HK-2 (cell line): ENCODE results near the gene ARHGAP25.
"Not testable (repeated sequence)": the region's sequence is repeated elsewhere in the genome, so short reads cannot be mapped to it uniquely, and the experiment has no call there.

Experiments
- DNase-seq: peaks from one replicate; pipeline ENCODE4 v3.0.0-alpha.2; 2018; ENCODE audit not compliant: unreplicated experiment

The ARHGAP25 gene

DNA sequence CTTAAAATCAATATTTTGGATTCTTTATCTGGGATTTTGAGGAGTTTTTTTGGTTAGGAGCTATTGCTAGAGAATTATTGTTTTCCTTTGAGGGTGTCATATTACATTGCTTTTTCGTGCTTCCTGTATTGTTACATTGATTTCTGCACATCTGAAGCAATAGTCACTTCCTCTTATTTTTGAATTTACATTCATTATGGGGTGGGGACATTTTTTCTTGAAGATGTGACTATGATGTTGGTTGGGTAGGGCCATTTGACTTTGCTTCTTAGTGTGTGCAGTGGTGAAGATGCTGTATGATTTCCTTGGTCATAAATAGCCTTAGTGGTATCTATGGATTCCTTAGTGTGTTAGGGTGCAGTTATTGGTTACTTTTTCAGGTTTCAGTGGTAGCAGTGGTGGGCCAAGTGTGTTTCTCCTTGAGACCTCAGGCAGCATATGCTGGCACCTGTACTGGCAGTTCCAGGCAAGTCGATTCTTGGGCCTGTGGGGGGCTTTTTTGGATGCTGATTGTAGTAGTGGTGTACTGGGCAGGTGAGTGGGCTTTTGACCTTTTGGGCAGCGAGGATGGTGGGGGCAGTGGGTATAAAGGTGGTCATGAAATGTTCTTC lies 61.8 kb downstream of the ARHGAP25 start:
- no peak for DNase-seq

DNA sequence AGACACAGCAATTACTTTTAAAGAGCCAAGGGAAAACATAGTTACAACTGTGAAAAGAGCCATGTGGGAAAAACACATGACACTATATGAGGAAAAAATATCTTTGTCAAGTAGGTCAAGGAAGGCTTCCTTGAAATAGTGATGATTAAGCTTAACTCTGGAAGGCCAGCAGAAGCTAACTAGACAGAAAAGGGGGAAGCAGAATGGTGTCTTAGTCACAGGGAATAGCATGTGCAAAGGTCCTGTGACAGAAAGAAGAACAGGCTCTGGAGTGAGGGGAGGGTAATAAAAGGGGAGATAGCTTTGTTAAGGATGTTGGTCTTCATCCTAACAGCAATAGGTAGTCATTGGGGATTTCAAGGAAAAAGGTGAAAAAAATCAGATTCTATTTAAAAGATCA lies 64.0 kb downstream of the ARHGAP25 start:
- DNase-seq, result no peak

DNA sequence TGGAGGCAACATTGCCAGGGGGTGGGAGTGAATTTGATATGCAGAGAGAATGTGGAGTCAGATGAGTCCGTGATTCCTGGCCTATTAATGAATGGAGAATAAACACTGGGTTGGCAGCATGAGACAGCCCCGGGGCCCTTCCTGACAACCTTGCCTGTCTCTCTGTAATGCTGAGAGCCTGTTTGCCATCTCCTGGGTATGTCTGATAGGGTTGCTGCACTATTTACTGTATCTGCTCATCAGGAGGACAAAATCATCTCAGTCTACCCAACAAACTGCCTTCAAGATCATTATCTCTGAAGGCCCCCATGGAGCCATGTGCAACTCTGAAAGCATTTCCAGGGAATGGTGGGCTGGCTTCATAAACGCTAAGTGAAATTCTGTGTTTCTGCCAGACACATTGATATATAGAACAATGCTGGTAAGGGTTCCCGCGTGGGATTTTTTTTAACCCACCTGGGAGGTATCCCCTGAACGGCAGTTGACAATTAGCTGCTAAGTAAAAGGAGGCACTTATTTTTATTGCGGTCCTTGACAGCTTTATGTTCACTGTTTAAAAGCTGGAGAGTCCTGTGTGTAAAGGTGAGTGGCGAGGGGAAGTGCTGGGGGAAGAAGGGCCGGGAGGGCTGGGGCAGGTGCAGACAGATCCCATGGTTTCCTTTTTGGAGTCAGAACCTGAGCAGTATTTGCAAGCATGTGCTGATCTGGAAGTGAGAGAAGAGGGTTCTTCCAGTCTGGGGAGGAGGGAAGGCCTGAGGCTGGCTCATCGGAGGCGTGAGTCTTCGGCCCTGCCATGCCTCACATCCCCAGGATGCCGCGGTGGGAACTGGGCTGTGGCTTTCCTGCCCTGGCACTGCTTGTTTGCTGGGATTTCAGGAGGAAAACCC lies 64.8 kb downstream of the ARHGAP25 start:
- DNase-seq, result no peak

DNA sequence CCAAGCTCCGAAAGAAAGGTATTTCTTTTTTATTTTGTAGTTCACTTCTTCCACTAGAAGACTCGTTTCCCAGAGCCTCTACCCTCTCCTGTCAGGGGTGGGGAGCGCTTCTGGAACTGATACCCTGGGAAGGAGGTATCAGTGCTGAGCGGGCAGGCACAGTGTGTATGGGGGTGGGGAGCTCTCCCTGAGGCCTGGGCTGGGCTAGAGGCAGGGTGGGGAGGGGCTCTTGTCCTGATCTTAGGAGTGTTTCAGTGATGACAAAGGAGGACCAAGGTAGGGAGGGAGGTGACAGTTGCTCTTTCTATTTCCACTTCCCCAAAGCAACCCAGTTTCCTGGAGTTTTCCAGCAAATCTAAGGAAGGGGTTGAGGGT lies 65.4 kb downstream of the ARHGAP25 start:
- DNase-seq, result no peak

DNA sequence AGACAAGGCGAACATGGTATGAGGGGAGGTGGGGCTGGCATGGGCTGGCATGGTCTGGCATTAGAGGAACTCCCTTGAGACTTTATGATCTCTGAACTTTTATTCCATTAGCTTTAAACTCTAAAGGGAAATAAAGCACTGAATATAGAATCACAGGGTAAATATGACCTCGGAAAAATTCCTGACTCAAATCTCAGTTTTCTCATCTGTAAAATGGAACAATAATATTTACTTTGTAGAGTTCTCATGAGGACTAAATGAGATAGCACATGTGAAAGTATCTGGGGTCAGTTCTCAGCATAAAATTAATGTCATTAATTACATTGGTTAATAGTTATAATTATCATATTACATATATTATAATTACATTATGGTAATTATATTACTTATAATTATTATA lies 65.9 kb downstream of the ARHGAP25 start:
- no peak for DNase-seq

DNA sequence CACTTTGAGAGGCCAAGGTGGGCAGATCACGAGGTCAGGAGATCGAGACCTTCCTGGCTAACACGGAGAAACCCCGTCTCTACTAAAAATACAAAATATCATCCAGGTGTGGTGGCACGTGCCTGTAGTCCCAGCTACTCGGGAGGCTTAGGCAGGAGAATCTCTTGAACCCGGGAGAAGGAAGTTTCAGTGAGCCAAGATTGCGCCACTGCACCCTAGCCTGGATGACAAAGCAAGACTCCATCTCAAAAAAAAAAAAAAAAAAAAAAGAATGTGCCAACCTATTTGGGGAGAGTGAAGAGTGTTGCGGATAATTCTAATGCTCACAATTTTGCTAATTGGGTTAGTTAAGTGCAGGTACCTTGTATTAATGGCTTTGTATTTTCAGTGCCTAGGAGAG lies 67.5 kb downstream of the ARHGAP25 start:
- not testable (repeated sequence) for DNase-seq

DNA sequence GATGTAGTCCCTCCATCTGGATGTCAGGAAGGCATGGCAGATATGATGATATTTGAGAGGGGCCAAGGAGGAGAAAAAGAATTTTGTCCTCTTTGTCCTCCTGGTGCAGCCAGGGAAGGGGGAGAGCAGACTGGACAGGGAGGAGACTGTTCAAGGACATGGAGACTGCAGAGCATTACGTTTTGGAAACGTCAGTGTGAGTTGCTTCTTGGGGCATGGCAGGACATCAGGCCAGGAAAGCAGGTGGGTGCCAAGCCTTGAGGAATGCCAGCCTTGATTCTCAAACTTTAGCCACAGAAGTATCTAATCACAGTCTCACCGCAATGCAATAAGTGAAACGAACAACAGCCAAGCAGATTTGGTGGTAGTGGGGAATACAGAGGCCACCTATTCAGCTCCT lies 70.4 kb downstream of the ARHGAP25 start:
- no peak for DNase-seq

DNA sequence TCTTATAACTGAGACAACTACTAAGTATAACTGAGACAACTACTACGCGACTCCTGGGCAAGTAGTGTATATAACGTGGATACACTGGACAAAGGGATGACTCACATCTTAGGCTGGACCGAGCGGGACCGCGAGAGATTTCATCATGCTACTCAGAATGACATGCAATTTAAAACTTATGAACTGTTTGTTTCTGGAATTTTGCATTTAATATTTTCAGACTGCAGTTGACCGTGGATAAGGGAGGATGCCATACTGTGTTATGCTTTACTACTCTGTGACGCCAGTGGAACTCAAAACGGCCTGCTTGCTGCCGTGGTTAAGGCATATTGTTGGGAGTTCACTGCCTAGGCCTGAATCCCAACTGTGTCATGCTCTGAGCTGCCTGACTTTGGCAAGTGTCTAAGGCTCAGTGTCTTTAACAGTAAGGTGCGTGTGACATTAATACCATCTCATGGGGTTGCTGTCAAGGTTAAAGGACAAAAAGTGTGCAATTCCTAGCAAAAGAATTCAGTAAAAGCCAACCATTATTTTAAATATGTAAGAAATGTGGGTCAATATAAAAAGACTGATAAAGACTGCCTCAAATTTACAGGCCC lies 72.0 kb downstream of the ARHGAP25 start:
- DNase-seq, result no peak

DNA sequence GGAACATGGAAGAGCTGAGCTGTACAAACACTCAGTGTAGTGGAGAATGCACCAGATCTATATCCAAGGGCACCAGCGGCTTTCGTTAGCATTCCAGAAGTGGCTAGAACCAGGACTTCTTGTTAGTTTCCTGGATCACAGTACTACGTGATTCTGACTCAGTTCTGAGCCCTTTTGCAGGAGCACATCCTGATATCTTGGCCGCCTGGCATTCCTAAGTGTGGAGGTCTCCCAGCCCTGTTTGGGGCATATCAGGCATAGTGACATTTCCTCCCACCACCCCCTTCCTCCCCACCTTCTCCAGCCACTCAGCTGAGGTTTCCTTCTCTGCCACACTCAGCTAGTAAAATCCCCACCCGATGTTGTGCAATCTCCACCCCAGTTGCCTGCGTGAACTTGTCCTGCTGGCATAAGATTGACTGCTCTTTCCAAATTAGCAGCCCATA lies 73.2 kb downstream of the ARHGAP25 start:
- DNase-seq, result no peak

DNA sequence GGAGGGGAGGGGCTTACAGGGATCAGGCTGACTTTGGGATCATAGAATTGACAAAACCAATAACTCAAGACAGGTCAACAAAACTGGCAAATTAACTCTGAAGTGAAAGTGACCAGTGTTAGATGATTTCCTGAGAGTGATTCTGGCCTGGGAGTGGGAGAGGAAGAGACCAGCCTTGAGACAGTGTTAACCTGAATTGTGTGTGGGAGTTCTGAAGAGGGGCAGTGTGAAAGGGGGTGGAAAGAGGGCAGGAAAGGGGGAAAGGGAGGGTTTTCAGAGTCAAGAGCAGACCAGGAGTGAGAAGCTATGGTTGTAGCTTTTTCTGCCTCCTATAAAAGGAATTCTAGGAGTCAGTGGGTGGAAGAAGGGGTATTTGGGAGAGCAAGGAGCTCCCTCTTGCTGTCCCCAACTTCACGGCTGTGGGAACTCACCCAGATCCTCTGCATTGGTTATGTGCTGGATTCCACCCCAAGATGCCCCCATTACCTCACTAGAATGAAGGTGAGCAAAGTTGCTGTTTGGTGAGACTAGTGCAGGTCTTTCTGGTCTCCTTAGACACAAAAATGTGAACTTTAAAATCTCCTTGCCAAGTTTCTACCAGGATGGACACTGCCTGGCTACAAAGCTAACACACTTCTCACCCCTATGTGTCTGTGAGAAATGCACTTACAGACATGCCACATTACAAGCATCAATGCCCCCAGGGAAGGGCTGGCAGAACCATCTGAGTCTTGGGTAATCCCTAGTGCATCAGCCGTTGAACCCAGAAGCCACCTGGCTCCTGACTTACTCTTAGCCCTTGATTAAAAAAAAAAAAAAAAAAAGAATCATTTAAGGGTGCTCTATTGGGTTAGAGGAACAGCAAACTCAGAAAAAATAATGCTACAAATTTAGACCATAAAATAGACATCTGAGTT lies 75.0 kb downstream of the ARHGAP25 start:
- no peak for DNase-seq

DNA sequence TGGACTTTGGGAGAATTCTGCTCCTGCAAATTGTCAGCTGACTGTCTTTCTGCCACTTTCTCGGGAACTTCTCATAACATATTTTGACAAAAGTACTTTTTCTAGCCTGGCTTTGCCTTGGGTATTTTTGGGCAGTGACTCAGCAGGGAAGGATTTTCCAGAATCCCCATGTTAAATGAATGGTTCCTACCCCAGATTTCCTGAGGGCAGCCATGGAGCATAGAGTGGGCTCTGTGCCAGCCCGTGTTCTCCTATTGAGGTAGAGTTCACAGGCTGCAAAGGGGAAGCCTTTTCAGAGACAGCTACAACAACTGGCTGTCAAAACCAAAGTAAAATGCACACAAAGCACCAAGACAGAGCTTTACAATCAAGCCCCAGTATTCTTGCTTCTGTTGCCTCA lies 76.8 kb downstream of the ARHGAP25 start:
- no peak for DNase-seq

DNA sequence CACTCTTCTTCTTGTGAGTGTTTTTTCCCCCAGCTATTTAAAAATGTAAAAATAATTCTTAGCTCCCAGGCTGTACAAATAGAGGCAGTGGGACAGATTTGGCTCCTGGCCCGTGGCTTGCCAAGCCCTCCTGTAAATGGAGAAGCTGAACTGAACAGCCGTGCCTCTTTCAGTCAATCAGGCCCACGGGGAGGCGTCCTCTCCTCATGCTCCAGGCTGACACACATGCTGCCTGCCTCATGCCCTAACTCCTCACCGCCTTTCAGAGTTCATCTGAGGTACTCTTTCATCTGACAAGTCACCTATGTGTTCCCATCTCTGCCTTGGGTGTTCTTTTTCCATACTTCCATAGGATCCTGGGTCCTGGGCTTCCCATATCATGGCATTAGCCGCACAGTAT lies 77.6 kb downstream of the ARHGAP25 start:
- no peak for DNase-seq

DNA sequence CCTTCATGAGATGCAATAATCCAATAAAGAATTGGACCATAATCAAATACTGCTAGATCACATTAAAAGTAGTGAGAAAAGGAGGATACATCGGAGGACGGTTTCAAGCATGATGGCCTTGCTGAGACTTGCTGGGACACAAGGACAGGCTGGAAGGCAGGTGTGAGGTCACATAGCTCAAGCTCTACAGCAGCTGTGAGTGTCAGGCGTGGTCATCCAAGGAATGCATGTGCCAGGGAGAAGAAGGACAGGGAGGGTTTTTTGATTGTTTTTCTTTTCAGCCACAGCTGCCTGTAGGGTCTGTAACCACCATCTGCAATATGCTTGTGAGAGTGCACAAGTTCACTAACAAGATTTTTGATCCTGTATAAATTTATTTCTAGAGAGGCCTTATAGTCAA lies 79.0 kb downstream of the ARHGAP25 start:
- DNase-seq, result no peak

DNA sequence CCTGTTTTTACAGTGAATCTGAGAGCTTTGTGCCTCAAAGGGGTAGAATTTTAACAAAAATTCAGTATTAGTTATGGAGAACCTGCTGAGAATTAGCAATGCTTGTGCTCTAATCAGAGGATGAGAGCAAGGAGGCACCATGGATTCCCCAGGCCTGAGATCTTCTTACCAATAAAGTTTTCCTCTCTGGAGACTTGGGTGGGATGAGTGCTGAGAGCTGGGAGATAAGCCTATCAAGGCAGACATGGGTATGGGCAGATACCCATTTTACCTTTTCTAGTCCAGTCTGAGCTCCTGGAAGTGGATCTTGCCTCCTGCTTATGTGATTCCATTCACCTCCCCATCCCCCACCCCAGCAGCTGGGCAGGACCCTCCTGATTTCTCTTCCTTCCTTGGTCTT lies 82.7 kb downstream of the ARHGAP25 start:
- DNase-seq, result no peak

DNA sequence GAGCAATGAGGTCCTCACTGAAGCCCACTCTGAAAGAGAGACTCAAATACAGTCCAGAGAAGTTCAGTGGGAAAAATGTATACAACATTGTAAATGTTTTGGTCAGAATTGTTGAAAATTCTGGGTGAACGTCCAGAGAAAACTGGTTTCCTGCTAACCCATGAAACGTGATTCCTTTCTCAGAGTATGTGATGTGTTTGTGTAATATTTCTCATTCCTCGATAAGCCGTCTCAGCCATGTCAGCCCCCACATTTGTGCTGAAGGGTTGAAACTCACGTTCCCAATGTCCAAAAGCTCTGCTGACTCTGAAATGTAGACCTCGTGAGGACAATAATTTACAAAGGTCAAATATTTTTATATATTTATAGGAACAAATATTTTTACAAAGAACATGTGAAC lies 84.9 kb downstream of the ARHGAP25 start:
- DNase-seq, result no peak

DNA sequence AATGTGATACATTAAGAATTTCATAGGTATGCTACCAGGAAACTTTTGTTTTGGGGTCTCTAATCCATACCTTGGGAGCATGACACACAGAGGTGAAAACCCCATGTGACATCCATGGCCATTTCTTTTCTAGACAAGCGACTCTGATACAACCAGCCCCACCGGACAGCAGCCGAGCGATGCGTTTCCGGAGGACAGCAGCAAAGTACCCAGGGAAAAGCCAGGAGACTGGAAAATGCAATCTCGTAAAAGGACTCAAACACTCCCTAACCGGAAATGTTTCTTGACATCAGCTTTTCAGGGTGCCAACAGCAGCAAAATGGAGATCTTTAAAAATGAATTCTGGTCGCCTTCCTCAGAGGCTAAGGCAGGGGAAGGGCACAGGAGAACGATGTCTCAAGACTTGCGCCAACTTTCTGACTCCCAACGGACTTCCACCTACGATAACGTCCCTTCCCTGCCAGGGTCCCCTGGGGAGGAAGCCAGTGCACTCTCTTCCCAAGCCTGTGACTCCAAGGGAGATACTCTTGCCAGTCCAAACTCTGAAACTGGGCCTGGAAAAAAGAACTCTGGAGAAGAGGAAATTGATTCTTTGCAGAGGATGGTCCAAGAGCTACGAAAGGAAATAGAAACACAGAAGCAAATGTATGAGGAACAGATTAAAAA lies 87.7 kb downstream of the ARHGAP25 start:
- DNase-seq, result no peak

DNA sequence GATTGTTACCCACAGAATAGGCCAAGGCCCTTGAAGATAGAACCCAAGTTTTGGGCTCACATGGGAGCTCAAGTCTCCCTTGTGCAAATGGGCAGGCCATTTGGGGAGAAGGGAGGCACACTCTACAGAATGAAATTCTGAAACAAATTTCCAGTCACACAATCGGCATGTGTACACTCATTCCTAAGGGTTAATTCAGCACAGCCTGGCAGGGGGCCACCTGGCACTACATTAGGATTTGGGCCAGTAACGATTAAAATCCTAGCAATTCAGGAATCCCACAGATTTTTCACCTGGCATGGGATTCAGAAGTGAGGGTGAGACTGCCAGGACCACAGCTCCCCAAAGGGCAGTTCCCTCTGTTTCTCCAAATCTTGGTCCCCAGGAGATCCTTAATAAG lies 90.2 kb downstream of the ARHGAP25 start:
- no peak for DNase-seq

DNA sequence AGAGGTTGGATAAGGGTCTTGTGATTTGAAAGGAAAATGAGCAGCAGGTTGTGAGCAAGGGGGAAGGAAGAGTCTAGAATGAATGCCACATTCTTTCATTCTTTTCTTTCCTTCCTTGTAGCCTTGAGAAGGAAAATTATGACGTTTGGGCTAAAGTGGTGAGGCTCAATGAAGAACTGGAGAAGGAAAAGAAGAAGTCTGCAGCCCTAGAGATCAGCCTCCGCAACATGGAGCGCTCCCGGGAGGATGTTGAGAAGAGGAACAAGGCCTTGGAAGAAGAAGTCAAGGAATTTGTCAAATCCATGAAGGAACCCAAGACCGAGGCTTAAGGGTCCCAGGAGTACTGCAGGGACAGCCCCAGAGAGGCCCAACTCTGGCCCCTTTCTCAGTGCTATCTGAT lies 91.3 kb downstream of the ARHGAP25 start:
- no peak for DNase-seq

DNA sequence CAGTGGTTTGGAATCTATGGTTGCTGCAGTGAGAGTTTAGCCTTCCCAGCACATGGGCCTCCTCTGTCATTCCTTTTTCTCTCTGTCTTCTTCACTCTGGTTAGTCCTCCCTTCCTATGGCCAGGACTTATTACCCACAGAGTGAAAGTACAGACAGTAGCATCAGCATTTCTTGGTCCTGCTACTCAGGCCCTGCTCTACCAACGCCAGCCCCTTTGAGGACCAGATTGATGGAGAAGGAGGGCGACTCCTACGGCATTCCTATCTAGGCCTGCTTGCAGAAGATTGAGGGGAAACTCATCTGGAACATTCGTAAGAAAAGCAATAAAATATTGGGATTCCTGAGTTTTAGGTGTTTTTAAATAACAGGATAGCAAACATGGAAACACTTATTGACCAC lies 93.1 kb downstream of the ARHGAP25 start:
- no peak for DNase-seq

DNA sequence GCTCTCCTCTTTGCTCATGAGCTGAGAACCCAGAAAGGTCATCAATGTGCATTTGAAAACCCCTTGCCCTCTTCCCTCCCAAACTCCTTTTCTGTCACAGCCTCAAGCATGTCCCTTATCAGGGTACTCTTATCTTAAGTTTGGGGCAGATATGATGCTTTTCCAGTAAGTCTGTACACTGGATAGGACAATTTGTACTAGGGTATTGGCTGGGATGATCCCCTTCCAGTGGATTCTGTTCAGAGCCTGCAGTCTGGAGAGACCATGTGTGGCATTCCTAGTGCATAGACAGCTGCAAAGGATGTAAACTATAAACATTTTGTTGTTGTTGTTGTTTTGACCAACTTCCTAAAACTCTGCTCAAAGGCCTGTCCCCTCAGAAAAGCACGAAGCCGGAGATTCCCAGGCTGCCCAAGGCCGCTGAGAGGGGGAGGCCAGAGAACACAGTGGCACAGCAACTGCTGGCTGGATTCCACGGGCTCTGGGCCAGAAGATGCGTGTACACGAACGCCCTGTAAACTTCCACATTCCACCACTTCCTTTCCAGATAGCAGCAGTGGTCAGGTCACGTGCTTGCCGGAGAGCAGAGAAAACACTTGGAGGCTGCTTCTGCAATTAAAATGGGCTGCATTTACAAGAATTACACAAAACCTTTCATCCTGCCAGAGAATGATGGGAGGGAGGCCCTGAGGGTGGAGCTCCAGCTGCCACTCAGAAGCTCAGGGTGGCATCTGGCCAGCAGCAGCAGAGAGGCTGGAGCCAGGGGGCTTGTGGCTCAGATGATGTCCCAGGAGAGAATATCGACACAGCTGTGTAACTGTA lies 94.5 kb downstream of the ARHGAP25 start:
- peak; percentile 70 for DNase-seq

DNA sequence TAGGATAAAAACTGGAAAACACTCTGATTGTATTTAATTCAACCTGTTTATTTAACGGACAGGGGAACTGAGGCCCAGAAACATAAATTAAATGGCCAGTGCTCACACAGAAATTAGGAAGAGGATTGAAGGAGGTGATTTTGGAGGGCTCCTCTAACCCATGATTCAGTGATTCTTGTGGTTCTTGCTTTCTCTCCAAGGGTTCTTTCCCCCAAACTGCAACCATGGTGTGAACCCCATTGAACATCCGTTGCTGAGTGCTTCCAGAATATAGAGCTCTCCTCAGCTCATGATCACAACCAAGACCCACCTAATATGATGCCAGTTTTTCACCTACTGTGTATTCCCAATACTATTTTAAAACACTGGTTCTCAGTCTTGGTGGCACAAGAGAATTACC lies 95.1 kb downstream of the ARHGAP25 start:
- no peak for DNase-seq
